GM18526 (cell line): ENCODE data around the gene MFNG.

ENCODE experiments used
- POLR2A ChIP-seq: IDR thresholded peaks from 3 replicates; pipeline ENCODE4 v1.6.1; 2011; ENCODE audit not compliant: insufficient read length; ENCODE audit errors: extremely low read depth

MFNG gene

DNA sequence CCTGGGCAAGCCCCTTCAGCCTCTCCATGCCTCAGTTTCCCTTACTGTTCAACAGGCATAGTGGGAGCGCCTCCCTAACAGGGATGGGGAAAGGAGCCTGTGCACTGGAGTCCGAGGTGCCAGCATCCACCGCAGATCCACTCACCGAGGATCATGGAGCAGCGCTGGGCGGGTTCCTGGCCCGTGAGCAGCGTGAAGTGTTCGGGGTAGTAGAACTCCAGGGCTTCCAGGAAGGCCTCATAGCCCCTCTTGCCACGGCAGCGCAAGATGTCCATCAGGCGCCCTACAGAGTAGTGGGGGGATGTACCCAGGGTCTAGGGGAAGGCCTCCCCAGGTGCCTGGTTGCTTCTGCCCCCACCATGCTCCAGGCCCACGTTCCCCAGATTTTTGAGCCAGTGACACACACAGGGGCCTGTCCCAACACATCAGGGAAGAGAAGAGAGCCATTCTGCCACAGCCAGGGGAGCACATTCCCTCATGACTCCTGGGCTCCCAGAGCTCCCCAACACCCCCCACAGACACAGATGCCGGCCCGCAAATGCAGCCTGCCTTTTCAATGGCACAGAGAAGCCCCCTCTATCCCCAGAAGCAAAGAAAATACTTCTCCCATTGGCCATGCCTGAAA, 31.8 kb upstream of the MFNG start:
- TF ChIP-seq POLR2A: no peak

DNA sequence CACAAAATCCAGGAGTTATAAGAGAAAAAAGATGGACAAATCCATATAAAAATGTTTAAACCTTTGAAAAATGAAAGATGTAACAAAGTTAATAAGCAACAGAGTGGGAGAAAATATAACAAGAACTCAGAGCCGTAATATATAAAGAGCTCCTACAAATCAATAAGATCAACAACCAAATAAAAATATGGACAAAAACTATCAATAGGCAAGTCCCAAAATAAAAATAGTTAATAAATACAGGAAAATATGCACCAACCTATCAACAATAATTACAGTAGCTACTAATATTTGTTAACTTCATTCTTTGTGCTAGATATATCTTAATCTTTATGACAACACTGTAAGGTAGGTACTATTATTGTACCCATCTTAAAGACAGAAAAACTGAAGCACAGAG, 30.3 kb upstream of the MFNG start:
- TF ChIP-seq POLR2A: no peak

- TF ChIP-seq POLR2A: no peak
Observed at GRCh38 chr22:37515901-37516300, 29.7 kb upstream of the MFNG start.

GRCh38 chr22:37514526-37515051, 28.4 kb upstream of the MFNG start:
- no peak for TF ChIP-seq POLR2A

DNA sequence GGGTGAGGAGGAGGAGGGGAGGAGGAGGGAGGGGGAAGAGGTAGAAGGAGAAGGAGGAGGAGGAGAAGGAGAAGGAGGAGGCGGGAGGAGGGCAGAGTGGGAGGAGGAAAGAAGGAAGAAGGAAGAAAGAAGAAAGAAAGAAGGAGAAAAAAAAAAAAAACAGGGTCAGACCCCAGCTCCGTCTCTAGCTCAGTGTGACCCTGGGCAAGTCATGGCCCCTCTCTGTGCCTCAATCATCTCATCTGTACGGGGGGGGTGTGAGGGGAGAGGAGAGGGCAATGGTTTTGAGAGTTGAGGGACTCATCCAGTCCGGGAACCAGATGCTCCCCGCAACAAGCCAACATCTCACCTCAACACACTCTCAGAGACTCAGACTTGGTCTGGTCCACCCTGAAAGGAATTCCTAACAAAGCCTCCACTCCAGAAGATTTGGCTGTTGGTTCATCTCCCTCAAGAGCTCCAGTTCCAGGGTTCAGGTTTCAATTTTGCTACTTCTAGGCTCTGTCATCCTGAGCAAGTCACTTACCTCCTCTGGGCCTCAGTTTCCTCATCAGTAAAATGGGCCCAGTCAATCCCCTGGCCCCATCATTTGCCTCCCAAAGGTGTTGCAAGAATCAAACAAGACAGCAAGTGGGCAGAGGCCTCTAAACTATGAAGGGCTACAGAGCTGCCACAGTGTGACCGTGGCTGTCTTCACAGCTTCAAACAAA, 25.4 kb upstream of the MFNG start:
- TF ChIP-seq POLR2A: no peak

DNA sequence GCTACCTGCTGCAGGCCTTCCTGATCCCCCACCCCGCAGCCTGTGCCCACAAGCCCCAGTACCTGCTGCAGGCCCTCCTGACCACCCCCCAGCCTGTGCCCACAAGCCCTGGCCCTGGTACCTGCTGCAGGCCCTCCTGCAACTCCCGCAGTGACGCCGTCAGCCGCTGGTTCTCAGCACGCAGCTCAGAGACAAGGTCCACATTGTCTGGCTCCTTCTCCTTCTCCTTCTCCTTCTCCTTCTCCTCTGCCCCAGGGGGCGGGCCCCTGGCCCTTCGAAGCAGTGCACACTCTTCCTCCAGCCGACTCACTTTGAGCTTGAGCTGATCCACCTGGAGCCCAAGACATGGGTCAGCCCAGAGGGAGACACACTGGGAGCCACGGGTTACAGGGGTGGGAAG, 23.9 kb upstream of the MFNG start:
- no peak for TF ChIP-seq POLR2A

- no peak for TF ChIP-seq POLR2A
Observed at GRCh38 chr22:37509059-37509860, 23.1 kb upstream of the MFNG start.

- TF ChIP-seq POLR2A: no peak
Observed at GRCh38 chr22:37508431-37508992, 22.3 kb upstream of the MFNG start.

- no peak for TF ChIP-seq POLR2A
Observed at GRCh38 chr22:37507731-37508130, 21.5 kb upstream of the MFNG start.

DNA sequence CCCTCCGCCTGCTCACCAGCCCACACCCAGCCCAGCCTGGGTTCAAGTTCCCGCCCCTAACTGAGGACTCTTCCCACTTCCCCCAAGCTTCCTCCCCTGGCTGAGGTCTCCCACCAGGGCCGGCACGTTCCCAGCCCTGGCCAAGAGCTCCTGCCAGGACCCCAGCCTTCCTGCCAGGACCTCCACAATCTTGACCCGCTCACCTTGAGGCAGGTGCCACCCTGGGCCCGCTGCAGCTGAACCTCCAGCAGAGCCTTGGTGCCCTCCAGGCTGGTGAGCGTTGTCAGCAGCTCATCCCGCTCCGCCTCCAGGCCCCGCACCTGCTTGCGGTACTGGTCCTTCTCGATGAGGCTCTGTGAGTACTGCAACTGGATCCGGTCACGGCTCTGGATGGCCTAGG, 19.8 kb upstream of the MFNG start:
- no peak for TF ChIP-seq POLR2A

GRCh38 chr22:37505565-37505964, 19.4 kb upstream of the MFNG start:
- no peak for TF ChIP-seq POLR2A

DNA sequence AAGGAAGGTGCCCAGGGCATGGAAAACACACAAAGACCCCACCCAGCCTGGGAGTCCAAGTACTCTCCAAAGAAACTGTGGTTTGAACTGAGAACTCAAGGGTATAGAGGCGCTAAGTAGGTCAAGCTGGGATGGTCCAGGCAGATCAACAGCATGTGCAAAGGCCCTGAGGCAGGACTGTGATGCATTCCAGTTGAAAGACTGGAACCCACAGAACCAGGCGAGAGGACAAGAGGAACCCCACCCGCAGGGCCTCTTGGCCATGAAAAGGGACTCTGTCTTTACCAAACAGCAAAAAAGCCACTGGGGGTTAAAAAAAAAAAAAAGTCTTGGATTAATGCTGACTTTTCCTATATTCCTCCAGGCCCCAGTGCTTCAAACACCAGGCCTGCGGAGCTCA, 18.8 kb upstream of the MFNG start:
- TF ChIP-seq POLR2A: no peak

- no peak for TF ChIP-seq POLR2A
Observed at GRCh38 chr22:37503850-37504249, 17.7 kb upstream of the MFNG start.

GRCh38 chr22:37503183-37503683, 17.0 kb upstream of the MFNG start:
- no peak for TF ChIP-seq POLR2A
